Middle frontal gyrus (tissue), 1 donor: Measurements from ENCODE around the gene EDDM13.
"Not testable (repeated sequence)": the region's sequence is repeated elsewhere in the genome, so short reads cannot be mapped to it uniquely, and the experiment has no call there.

Source experiments
- DNase-seq: peaks from one replicate; pipeline ENCODE4 v3.0.0-alpha.2; 2015; ENCODE audit warnings: low spot score; ENCODE audit errors: extremely low spot score

Gene EDDM13

DNA sequence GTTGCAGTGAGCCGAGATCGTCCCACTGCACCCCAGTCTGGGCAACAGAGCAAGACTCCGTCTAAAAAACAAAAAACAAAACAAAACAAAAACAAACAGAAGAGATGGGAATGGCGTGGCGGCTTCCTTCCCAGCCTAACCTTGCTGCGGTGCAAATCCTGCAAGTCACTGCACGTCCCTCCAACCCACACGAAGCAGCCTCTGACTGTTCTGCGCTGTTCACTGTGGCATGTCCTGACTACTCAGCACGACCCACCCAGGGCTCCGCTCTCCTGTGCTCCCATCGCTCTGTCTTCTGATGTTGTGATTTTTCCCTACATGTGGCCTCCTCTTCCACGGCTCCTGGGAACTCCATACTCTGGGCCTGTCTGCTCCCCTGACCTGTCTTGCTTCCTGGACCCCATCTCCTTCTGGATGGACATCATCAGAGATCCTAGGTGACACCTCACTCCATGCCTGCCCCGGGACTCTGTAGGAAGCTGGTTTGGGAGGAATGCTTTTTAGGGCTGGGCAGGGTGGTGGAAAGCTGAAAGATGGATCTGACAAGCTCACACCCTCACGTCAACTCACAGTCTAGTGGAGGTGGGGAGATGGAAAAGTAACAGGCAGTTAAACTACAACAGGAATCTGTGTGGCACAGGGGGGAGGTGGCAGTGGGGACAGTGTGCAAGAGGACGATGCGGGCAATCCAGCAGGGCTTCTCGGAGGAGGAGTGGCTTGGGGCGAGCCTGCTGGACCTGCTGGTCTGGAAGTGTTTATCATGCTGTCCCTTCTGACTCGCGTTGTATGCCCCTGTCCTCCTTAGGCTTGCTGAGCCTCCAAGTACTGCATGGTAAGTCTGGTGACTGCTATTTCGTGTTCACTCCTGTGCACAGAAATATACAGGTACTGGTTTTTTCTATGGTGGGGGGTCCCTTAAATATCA, 23.2 kb downstream of the EDDM13 start:
- no peak for DNase-seq

DNA sequence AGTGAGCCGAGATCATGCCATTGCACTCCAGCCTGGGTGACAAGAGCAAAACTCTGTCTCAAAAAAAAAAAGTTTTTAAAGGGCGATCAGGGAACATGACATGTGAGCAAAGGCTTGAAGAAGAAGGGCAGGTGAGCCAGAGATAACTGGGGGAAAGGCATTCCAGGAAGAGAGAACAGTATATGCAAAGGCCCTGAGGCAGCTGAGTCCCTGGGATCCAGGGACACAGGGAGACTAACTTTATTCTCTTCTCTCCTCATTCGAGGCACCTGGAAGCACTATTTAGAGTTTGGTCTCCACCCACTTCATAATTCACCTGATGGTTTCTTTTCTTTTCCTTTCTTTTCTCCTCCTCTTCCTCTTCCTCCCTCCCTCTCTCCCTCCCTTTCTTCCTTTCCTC, 24.5 kb downstream of the EDDM13 start:
- DNase-seq, result no peak

DNA sequence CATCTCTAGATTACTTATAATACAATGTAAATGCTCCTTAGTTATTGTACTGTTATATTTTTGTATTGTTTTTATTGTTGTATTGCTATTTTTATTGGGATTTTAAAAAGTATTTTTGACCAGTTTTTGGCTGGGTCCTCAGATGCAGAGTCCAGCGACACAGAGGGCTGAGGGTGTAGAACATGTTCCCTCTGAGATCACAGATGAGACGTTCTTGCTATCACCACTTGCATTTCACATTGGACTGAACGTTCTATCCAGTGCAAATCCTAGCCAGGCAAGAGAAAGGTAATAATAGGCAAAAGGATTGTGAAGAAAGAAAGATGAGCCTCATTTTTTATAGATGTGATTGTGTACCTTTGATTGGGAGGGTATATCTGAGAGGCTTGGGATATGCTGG, 27.1 kb downstream of the EDDM13 start:
- DNase-seq, result no peak

DNA sequence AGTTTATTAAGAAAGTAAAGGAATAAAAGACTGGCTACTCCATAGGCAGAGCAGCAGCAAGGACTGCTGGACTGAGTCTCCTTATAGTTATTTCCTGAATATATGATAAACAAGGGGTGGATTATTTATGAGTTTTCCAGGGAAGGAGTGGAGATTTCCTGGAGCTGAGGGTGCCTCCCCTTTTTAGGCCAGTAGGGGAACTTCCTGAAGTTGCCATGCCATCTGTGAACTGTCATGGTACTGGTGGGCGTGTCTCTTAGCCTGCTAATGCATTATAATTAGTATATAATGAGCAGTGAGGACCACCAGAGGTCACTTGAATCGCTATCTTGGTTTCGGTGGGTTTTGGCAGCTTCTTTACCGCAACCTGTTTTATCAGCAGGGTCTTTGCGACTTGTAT, 28.6 kb downstream of the EDDM13 start:
- DNase-seq, result no peak

DNA sequence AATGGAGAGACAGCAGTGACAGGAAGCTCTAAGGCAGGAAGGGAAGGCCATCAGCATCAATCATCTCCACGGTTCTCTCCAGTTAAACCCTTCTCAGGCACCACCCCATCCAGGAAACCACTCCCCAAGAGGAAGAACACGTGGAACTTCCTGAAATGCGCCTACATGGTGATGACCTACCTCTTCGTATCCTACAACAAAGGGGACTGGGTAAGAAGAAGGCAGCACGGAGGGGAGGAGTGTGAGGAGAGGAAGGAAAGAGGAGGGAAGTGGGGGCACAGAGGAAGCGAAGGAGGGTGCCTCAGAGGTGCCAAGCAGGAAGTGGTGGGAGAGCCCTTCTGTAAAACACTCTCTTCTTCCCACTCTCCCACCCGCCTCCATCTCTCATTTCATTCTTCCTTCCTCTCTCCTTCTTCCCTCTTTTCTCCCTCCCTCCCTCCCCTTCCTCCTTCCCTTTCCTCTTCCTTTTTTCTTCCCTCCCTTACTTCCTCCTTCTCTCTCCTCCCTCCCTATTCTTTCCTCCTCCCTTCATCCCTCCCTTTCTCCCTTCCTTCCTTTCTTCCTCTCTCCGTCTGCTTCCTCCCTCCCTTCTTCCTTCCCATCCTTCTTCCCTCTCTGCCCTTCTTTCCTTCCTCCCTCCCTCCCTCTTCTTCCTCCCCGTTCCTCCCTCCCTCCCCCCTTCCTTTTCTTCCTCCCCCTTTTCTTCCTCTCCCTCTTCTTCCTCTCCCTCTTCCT, 29.5 kb downstream of the EDDM13 start:
- DNase-seq, result no peak

DNA sequence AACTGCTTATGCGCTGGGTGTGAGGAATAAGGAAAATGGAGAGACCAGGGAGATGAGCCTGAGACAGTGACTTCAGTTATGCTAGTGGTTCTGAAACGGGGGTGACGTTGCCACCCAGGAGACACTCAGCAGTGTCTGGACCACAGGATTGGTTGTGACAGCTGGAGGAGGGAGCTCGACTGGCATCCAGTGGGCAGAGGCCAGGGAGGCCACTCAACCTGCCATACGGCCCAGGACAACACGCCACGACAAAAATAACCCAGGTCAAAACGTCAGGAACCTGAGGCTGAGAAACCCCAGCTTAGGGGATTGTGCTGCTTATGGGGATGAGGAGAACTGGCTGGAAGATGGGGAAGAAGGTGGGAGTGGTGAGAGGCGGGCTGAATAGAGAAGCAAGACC, 31.7 kb downstream of the EDDM13 start:
- no peak for DNase-seq

DNA sequence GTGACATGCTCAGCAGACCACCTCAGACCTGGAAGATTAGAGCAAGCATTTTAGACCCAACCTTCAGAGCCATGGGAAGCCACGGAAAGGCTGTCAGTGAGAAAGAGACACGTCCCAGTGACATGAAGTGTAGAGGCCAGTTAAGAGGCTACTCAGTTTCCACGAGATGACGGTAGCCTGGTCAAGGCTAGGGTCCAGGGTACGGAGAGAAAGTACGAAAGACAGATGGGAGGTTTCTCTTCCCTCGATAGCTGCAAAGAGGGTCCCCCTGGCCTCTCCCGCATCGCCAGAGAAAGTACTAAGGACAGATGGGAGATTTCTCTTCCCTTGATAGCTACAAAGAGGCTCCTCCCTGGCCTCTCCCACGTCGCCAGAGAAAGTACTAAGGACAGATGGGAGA, 33.5 kb downstream of the EDDM13 start:
- DNase-seq, result no peak

DNA sequence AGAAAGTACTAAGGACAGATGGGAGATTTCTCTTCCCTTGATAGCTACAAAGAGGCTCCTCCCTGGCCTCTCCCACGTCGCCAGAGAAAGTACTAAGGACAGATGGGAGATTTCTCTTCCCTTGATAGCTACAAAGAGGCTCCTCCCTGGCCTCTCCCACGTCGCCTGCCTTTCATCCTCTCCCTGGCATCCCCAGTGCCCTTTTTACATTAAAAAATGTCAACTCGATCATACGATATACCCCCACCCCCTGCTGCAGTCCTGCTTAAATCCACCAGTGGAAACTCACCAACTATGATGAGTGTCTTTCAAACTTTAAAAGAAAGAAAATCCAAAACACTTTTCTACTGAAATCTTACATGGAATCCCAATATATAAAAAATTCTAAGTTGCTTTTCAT, 34.5 kb downstream of the EDDM13 start:
- DNase-seq, result not testable (repeated sequence)

DNA sequence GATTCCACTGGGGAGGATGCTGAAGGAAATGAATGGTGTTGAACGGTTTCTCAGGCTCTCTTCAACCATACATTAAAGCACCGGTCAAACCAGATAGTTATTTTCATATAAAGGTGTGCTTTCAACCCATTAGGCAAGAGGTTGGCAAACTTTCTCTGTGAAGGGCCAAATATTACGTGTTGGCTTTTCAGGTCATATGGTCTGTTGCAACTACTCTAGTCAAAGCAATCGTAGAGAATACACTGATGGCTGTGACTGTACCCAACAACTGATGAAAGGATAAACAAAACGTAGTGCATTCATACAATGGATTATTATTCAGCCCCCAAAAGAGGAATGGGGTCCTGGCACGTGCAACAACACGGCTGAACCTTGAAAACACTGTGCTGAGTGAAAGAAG, 36.2 kb downstream of the EDDM13 start:
- no peak for DNase-seq

DNA sequence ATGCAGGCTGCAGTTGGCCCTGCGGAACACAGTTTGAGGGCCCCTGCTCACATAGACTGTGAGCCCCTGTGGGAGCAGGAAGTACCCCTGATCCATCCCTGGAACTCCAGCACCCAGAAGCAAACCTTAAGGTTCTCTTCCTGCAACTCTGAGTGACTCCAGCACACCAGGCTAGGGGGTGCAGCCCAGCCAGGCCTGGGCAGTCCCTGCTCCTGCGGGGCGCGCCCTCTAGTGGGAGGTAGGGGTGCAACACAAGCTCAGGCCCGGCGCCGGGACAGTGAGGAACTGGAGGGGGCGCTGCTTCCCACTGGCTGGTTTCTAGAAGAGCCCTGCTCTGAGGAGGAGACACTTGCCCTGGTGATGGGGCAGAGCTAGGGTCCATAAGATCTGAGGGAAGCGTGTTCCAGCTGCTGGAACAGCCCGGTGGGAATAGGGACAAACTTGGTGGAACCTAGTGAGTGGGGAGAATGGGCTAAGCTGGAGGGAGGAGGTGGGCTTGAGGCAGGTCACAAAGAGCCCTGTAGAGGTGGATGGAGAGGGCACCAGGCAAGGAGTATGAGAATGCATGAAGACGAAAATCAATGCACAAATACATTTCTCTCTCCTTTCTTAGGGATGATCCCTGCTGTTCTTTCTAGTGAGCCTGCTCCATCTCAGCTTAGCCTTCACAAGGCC, 37.1 kb downstream of the EDDM13 start:
- DNase-seq, result no peak

DNA sequence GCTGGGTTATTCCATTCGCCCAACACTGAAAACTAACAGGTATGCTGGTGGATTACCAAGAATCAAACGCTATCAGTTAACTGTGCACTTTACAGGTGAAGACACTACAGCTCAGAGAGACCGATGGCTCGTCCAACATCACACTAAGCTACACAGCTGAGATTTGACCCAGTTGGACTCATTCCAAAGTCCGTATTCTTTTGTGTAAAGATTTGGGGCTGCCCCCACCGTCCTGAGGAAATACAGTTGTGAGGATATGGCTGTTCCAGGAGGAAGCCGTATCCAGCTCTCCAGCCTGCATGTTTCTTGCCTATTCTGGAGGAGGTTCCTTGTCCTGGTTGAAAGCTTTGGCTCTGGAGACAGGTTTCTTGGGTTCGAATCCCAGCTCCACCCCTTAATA, 37.9 kb downstream of the EDDM13 start:
- DNase-seq, result no peak

DNA sequence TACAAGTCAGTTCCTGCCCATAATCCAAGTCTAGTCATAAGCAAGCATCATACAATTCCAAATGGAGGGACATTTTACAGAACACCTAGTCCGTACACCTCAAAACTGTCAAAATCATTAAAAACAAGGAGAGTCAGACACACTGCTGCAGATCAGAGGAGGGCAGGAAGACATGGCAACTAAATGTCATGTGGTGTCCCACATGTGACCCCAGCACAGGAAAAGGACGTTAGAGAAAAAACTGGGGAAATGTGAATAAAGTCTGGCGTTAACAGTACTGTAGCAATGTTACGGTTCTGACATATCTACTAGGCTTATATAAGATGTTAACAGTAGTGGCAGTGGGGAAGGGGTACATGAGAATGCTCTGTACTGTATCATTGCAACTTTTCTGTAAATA, 39.8 kb downstream of the EDDM13 start:
- DNase-seq, result no peak

DNA sequence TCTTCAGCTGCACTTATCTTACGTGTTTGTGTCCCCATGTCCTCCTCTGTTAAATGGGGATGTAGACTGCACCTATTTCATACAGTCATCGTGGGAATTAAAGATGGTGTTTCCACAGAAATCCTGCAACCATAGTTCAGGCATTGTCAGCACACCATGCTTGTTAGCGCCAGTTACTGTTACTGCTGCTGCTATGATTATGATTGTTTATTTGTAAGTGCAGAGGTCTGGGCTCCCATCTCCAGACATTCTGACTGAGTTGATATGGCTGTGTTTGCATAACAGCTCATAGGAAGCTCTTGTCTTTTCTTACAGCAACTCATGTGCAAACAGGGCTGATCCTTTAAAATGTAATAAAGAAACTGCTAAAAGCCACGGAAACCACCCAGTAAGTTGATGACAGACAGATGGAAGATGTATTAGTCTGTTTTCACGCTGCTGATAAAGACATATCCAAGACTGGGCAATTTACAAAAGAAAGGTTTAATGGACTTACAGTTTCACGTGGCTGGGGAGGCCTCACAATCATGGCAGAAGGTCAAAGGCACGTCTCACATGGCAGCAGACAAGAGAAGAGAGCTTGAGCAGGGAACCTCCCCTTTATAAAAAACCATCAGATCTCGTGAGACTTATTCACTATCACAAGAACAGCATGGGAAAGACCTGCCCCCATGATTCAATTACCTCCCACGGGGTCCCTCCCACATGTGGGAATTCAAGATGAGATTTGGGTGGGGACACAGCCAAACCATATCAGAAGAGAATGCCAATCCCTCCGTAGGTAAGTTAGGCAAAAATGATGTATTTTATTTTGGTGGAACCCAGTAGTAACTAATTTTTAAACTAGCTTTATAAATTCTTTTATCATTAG, 40.5 kb downstream of the EDDM13 start:
- DNase-seq, result no peak

DNA sequence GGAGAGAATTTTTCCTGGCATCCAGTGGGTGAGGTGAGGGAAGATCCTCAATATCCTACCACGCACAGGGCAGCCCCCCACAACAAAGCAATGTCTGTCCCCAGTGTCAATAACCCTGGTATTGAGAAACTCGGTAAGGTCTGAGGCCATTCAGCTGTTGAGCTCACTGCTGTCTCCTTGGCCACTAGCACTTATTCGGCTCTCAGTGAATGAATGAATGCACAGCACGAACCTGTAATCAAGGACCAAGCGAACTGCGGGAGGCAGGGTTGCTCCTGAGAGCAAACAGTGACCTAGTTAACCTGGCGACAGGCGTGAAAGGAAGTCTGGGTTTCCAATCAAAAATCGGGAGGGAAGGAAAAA, 41.5 kb downstream of the EDDM13 start:
- no peak for DNase-seq

DNA sequence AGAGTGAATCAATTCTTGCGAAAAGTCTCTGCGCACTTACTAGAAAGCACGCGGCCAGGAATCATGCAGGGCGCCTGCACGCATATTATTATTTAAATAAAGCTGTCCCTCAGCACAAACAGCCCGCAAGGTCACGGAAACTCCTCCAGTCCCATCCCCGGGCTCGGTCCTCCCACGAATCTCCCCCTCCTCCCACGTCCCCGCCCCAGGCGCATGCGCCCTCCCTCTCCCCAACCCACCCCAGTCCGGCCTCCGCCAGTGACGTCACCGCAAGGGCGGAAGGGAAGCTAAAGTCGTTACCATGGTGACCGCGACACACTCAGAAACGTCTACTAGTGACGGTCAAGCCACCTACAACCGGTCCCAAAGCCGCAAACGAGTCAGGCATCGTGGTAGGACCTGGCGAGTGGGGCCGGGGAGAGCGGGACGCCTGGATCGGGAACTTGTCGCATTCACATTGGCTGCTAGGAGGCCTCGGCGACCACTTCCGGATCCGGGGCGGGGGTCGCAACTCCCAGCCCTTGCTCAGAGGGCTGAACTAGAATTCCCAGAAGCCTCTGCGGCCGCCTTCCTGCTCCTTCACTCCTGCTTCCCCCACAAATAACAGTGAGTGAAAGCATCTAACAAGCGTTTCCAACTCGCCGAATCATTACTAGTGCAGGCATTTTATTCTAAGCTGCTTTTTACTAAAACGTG, 42.0 kb downstream of the EDDM13 start, which contains the start of gene ZSCAN5A:
Gene ZSCAN5A, minus strand, starts transcription at position 459 of the 696 bp plus-strand sequence. CDS start 89,793 bp downstream, outside the sequence.
- DNase-seq, result peak; percentile 86

DNA sequence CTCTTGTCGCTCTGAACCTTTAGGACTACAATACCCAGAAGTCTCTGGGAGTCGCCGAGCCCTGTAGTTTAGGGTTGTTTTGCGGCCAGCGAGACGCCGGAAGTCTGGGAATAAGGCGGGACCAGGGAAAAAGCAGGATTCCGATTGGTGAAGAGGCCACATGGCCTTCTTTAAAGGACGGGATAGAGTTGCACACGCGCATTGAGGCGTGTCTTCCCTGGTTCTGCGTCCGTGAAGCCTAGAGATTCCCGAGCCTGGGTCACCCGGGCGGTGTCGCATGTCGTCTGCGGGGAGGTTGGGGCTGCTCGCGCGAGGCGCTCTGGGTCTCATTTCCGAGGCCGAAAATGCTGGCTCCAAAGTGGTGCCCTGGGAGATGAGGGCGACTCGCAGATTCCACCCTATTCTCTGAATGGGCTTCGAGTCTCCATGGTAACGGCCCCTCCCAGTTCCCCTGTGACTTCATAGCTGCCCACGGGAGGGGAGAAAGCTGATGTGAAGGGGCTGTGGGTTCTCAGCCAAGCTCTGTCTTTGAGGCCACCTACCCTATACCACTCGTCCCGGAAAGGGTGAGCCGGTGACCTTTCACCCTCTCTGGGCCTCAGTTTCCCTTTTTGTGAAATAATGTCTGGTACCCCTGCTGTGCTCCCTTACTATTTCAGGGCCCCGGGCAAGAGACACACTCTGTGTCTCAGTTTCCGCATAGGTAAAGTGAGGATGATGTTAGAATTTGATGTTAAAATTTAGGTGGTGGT, 42.7 kb downstream of the EDDM13 start:
- DNase-seq, result peak; percentile 96

DNA sequence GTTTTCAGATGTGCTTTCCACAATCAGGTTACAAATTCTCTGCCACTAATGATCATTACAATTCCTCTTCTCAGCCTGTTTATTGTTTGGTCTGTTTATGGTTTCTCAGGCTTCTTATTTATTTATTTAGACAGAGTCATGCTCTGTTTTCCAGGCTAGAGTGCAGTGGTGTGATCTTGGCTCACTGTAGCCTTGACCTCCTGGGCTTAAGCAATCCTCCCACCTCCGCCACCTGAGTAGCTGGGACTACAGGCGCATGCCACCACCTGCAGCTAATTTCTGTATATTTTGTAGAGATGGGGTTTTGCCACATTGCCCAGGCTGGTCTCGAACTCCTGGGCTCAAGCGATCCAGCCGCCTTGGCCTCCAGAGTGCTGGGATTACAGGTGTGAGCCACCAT, 44.2 kb downstream of the EDDM13 start:
- no peak for DNase-seq

DNA sequence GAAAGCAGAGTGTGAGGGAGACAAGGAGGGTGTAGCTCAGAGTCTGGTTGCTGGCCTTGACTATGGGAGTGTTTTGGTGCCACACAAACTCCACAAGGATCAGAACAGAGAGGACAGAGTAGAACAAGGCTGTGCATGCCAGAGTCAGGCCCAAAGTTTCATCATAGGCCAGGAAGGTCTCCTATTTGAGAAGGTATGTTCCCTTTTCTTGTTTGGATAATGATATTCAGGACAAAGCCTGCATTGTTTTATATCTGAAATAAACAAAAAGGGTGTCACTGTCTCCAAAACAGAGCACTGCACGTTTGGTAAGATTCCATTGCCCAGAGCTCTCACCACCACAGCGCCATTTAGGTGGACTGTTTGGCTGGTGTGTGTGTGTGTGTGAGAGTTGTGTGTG, 45.2 kb downstream of the EDDM13 start:
- DNase-seq, result no peak

DNA sequence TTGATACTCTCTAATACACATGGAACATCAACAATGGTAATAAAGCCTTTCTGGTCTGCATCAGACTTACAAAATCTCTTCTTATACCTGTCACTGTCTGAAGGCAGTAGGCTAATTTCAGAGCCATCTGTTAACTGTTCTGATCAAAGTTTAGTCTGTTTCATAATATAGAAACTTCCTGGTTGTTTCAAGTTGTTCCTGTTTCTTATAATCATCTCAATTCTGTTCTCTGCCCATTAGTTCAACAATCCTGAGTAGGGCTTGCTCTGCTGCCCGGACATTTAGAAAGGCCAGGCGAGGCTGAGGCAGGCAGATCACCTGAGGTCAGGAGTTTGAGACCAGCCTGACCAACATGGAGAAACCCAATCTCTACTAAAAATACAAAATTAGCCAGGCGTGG, 47.4 kb downstream of the EDDM13 start:
- no peak for DNase-seq
